T1000 (cell line): ENCODE measurements around the gene PLEKHD1.

Experiments used
- DNase-seq: peaks from one replicate; lab custom pipeline; 2025; ENCODE audit warnings: mixed read lengths; lab: John Stamatoyannopoulos, UW

PLEKHD1 gene

DNA sequence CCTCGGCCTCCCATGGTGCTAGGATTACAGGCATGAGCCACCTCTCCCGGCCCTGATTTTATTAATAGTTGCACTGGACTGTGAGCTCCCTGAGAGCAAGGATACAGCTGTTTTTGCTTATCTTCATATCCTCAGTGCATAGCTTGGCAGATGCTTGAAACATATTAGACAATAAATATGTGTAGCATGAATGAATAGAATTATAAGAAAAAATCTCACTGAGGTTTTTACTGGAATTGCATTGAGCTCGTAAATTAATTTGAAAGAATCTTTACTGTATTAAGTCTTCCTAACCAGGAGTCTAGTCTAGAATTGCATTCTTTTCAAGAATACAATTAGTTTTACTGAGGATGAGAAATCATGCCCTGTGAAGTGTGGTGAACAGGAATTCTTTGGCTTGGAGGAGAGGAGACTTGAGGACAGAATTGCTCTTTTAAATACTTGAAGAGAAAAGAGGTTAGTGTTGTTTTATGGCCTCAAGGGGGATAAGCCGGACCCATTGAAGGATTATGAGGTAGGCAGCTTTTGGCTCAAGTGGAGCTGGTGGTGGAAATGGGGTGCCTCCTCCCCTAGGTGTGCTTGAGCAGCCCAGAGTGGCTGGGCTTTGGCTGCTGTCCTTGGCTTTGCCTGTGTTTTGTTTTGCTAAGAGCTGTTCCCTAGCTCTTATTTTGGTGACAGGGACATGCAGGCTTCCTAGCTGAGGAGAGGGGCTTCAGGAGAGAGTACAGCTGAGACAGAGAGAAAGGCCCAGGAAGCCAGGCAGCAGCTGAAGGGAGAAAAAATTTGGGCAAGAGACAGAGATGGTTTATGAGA lies 34.0 kb downstream of the PLEKHD1 start:
- no peak for DNase-seq

DNA sequence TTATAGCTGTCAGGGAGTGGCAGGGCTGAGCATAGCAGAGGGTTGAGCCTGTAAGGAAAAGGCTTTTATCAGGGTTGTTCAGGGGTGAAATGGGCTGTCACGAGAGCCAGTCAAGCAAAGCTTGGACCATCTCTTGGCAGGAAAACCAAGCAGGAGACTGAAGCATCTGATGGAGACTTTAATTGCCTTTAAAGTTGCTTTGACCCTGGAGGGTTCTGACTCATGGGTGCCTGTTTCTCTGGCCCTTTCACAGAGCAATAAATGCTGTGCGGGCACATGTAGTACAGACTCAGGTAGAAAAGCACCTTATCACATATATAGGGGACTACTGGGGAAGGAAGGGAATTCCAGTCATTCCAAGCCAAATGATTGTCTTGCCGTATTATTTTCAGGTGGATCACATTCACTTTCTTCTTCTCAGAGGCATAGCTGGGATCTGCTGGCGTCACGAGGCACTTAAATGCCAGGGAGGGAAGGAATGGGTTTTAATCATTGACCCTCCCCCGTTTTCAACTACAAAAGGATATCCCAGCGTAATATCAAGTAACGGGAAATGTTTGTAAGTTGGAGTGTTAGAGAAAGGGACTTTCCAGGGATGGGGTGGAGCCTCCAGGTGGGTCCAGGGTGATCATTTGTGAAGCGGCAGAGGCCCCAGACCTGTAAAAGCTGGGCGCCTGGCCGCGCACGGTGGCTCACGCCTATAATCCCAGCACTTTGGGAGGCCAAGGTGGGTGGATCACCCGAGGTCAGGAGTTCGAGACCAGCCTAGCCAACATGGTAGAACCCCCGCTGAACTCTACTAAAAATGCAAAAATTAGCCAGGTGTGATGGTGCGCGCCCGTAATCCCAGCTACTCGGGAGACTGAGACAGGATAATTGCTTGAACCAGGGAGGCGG lies 34.9 kb downstream of the PLEKHD1 start:
- DNase-seq: no peak

DNA sequence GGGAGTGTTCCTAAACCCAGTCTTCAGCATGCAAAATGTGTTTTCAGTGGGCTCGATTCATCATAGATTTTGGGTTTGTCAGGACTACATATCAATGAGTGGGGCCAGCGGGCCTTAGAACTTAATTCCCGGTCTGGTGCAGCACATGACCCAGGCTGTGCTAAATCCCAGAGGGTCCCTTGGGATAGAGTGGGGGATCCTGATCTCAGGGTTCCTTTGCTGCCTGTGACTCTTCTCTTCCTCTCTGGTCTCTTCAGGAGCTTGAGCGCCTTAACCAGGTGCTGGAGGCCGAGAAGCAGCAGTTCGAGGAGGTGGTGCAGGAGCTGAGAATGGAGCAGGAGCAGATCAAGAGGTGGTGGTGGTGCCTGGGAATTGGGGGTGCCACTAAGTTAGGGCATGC lies 37.5 kb downstream of the PLEKHD1 start:
- no peak for DNase-seq

DNA sequence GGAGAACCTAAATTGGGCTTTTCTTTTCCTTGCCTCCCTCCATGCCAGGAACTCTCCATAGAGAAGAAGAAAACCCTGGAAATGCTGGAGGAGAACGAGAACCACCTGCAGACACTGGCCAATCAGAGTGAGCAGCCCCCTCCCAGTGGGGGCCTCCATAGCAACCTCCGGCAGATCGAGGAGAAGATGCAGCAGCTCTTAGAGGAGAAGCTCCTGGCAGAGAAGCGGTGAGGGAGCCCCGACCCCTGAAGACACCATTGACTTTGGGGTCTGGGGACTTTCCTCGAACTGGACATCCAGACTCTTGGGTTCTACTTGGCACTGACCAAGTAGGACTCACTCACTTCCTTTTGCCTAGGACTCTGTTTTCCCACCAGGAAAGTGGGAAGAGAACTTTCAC lies 41.4 kb downstream of the PLEKHD1 start:
- no peak for DNase-seq

DNA sequence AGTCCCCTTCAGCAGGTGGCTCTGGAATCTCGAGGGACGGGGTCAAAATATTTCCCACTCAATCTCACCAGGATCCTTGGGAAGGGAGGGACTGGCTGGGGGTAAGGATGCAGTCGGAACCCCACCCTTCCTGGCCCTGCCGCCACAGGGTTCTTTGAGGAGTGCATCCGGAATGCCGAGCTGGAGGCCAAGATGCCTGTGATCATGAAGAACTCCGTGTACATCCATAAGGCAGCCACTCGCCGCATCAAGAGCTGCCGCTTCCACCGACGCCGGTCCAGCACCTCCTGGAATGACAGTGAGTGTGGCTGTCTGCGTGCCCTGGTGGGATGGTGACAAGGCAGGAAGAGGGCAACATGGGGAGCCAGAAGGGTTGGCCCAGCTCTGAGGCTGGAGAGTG lies 43.1 kb downstream of the PLEKHD1 start:
- DNase-seq: no peak

DNA sequence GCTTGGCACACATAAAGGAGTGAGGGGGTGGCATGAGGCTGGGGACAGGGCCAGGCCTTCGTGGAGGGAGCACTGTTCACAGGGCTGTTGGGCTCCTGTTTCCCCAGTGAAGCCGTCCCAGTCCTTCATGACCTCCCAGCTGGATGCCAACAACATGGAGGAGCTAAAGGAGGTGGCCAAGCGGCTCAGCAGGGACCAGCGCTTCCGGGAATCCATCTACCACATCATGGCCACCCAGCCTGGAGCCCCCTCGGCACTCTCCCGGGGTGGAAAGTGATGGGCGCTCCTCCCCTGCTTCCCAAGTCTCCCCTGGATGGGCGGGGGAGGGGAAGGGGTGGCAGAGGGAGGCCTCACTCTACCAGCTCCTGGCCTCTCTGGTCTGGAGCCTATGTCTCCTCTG lies 43.6 kb downstream of the PLEKHD1 start:
- DNase-seq: no peak

DNA sequence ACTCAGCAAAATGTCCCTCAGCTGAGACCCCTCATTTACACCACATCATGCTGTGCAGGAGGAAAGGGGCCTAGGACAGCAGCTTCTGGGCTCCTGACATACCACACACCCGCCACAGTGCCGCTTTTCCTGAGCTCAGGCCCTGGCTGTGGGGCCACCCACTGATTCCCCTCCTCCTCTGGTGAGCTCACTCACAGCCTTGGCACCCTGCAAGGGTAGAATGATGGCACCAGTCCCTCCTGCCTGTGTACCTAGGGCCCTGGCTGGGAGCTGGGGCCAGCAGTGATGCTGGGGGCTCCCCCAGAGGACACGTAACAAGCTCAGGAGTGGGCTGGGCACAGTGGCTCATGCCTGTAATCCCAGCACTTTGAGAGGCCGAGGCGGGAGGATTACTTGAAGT lies 44.4 kb downstream of the PLEKHD1 start:
- DNase-seq: no peak

DNA sequence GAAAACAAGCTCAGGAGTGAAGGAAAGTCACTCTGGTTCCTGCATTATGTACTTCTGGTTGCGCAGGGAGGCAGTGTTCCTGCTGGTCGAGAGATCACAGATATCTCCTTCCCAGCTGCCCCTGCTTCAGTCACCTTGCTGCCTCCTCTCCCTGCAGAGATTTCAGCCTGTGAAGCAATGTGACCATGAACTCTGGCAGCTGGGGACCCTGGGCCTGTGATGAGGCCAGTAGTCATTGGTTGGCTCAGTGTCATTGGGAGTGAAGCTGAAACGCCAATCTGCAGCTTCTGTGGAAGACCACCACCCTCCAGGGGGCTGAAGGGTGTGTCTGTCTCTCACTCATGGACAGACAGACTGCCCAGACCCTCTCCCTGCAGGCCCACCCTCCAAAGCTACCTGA lies 45.0 kb downstream of the PLEKHD1 start:
- DNase-seq: no peak

DNA sequence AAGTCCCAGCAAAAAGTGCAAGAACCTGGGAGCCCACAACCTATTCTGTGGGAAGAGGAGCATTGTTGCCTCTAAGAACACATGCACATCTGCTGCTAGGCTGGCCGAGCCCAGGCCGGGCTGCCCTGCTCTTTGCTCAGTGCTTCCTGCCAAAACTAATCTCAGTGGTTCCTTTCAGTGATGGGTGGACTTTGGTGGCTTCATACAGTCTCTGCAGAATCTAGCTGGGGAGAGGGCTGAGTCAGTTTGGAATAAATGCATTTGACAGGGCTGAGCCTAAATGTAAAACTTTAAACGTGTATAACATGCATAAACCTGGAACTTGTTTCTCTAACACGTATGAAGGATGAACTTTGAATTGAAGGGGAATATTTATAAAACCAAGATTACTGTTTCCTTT lies 45.6 kb downstream of the PLEKHD1 start:
- no peak for DNase-seq

DNA sequence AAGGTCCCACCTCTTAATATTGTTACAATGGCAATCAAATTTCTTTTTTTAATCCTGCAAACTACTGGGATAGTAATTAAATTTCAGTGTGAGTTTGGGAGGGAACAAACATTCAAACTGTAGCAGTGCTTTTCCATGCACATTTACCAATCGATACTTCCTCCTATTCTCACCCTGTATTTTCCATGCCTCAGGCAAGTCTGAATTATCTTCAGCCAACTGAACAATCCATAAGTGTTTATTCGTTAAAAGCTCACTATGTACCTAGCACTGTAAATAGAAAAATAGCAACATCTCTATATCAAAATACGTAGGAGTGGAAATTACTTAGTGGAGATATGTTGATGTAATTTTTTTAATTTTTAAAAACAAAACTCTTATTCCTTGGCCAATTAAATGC lies 46.6 kb downstream of the PLEKHD1 start:
- no peak for DNase-seq

DNA sequence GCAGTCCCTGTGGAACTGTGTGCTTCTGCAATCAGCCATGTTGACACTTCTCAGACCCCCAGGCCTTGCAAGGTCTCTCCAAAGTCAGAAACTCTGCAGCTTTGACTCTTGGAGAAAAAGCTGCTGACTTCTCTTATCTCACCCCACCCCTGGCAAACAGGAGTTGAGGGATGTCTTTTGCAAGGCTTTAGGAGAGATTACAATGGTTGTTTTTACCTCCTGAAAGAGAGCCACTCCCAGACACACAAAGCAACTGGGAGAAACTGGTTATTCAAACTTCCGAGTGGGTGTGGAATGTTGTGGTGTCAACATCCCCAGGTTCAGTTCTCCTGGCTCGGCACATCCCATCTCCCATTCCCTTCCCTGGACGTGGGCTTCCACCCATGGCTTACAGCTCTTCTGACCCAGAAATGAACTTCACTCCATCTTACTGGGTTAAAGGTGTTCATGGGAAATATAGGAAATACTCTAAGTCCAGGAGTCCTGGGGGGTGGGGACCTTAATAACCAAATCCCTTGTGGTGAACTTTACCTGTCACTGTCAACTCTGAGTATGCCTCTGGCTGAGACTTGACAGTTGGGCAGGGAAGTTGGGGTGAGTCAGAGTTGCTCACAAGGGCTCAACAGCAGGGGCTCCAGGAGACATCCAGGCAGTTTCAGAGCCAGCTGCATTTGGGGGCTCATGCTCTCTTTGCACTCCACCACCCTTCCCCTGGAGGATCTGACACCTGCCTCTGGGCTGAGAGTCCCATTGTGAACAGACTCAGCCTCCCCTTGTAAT lies 48.2 kb downstream of the PLEKHD1 start:
- DNase-seq: no peak

DNA sequence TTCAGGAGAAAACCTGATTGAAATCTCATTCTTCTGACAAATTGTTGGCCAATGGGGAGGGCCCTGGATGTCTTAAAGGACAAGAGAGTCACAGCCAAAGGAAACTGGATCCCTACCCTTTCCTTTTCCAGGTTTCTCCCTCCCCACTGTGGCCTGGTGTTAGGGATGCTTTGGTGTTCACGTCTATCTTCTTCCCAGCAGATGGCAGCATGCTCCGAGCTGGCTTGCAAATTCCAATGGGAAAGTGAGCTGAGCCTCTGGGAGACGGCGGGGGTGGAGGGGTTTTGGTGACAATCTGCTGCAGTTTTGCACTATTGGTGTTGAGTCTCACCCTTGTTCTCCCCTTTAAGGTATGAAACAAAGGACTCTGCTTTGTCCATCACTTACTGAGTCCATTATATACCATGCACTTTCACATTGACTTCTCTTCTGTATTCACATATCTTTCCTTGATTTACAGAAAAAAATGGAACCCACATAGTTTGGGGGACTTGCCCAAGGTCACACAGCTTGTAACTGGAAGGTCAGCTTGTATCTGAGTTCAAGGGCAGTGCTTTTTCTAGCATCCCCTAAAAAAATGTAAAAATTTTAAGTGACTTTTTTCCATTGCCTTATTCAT lies 50.8 kb downstream of the PLEKHD1 start:
- DNase-seq: no peak

DNA sequence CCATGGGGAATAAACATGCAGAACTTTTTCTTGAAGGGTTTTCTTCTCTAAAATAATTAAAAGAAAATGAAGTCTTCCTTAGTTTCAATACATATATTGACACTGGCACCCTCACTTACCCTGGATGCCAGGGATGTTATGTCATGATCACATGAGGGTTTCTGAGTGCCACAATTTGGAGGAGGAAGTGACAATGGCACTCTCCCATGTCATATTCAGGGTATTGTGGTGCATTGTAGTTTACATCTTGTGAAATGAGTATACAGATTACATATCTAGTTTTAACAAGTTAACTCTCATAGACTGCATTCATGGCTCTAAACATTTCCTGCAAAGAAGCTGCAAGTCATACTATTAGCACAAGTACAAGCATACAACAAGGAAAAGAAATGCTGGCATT lies 52.4 kb downstream of the PLEKHD1 start:
- no peak for DNase-seq

DNA sequence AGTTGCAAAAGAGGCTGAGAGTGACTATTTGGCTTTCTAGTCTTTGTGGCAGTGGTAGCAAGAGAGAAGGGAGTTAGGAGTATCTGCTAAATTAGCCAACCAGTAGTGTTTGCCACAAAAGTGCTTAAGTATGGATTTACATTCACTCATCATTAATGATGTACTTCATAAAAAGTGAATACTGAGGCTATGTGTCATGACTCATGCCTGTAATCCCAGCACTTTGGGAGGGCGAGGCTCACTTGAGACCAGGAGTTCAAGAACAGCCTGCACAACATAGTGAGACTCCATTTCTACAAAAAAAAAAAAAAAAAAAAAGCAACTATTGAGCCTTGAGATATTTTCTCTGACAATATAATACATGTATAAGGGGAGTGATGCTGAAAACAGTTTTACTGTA lies 53.4 kb downstream of the PLEKHD1 start:
- no peak for DNase-seq

DNA sequence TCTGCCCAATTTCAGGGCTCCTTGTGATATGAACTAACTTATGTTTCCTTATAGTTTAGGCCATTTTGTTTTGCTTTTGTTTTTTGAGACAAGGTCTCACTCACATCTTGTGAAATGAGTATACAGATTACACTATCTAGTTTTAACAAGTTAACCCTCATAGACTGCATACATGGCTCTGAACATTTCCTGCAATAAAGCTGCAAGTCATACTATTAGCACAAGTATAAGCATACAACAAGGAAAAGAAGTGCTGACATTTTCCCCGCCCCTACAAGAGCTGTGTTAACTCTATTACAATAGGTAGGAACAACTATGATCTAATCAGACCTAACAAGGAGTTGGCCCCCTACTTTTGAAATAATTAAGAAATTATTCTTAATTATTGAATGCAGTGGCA lies 54.2 kb downstream of the PLEKHD1 start:
- DNase-seq: no peak

DNA sequence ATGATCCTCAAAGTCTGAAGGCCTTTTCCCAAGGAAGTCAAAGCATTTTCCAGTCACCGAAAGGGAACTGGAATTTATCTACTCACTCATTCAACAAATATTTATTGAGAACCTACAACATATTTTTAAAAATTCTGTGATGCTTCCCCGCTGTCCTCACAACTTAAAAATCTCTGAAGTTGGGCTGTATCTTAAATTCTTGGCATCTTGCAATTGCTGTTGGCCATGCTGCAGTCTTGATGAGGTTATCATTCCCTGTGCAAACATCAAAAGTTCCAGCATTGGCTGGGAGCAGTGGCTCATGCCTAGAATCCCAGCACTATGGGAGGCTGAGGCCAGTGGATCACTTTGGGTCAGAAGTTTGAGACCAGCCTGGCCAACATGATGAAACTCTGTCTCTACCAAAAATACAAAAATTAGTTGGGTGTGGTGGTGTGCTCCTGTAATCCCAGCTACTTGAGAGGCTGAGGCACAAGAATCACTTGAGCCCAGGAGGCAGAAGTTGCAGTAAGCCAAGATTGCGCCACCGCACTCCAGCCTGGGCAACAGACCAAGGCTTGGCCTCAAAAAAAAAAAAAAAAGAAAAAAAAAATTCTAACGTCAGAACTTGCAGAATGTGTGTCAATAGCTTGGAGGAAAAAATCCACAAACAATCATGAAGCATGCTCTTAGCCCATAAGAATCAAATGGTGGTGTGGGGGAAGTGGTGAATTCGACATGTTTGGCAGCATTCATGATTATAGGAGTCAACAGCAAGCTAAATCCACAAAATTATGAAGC lies 55.3 kb downstream of the PLEKHD1 start:
- no peak for DNase-seq

DNA sequence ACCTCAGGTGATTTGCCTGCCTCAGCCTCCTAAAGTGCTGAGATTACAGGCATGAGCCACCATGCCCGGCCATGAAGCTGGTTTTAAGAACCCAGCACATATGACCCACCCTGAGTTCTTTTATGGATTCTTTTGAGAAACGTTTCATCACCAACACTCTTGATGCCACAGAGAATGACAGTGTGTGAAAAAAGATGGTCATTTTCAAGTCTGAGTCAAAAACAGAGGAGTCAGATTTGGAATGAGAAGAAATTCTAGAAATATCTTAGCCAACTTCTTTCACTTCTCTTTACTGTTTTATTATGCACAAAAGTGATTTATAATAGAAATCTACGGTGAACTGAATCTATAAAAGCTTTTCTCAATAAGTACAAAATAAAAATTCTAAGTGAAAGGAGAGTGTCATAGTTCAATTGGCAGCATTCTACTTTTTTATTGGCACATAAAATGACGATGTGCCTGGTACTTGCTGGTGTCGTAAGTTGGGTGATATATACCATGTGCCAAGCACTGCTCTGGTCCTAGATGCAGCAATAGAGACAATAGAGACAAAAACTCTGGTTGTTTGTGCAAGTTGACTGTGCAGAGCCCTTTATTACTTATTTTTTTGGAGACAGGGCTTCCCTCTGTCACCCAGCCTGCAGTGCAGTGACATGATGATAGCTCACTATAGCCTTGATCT lies 56.3 kb downstream of the PLEKHD1 start:
- no peak for DNase-seq

DNA sequence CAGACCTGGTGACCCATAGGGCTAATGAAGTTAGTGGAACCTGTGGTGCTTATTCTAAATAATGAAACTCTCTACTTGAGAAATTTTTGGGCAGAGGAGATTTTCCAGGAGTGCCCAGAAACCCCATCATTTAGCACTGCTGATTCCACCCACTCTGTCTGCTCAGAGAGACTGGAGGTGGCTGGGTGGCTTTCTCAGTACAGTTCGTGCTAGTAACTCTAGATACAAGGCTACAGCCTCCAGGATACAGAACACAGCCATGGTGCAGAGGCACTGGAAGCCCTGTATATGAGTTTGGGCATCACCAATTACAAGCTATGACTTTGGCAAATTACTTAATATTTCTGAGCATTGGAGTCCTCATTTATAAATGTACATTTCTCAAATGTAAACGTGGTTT lies 57.8 kb downstream of the PLEKHD1 start:
- DNase-seq: no peak

DNA sequence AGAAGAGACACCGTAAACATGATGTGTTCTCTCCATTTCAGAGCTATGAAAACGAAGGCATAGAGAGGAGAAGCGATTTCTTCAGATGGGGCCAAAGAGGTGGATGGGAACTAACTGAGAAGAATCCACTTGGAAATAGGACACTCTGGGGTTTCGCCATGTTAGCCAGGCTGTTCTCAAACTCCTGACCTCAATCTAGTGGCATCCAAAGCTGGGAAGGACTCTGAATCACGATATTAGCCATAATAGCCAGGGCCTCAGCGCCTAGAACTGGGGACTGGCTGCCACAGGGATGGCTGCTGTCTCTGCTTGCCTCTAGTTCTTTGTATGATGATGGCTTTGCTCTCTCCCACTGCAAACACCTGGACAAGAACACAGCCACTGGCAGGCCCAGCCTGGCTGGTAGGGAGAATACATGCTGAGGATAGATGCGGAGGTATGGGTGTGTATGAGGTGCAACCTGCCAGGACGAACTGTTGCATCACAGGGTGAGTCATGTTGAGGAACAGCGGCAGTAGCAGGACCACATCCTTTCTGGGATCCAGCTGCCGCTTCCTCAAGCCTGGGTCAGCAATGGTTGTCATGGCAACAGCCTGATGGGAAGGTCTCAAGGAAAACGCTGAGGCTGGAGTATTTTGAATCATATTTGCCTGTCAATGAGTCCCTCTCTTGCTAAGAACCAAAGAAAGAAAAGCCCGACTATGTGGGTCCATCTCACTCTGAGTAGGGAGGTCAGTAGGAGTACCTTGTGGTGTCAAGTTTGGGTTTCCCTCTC lies 59.0 kb downstream of the PLEKHD1 start:
- DNase-seq: peak; percentile 37
